Smooth muscle cell of the coronary artery (primary cell): ENCODE results near the gene C1orf94. TPM values are rescaled to one million over a fixed set of nuclear protein-coding genes. Genes with fewer than 3 reads are reported as not detected.

Source experiments
- total RNA-seq: library from RNA; depleted of rRNA; stranded (reverse); fragments of >200 nt; gene quantifications from 2 replicates; pipeline ENCODE4 v1.2.3, GENCODE V29; 2014; ENCODE audit warnings: low replicate concordance

C1orf94 gene
- total RNA-seq: not detected in 2 replicates

DNA sequence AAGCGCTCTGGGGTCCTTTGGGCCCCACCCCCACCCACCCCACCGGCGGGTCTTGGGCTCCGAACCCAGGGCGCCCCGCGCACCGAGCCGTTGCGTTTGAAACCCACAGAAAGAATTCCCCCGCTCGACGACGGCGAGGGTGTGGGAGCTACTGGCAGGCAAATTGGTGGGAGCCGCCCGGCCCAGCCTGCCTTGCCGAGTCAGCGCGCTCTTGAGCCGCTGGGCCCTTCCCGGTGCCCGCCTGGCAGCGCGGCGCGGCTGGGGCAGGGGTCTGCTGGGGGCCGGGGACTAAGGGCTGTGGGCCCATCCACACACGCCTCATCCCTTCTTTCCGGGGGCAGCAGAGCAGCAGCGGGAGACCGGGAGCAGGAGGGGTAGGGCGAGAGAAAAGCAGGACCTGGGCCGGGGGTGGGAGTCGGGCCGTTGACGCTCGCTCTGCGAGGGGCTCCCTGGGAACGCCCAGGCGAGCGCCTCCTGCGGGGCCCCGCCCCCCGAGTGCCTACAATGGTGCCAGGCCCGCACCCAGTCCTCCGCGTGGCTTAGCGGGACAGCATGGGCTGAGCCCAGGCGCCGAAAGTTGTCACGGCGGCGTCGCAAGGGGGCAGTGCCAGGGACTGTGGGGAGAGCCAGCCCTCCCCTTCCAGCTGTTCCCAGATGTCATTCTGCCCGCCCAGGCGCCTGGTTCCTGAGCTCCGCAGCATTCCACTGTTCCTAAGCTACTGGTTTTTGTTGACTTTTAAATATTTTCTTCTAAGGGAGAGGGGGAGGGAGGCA, at the start of gene C1orf94:
Gene C1orf94 (plus strand): TSS at position 78 of the 774 bp plus-strand sequence. CDS start 883 bp downstream, outside the sequence.

GRCh38 chr1:34164771-34165391, 11.8 kb upstream of the C1orf94 start, which contains the start of gene CSMD2:
Gene CSMD2, minus strand, starts transcription at chr1:34165230. Its CDS starts 133 bp downstream, at chr1:34165097.

Other genes starting within 250 kb of the C1orf94 start
- 2.6 and 3.7 TPM in 2 replicates for gene CSMD2, start 11.7 kb upstream of the C1orf94 start, total RNA-seq